Skeletal muscle satellite cell (primary cell): ENCODE data around the gene TRPM4.
A peak's percentile ranks its signal among the peaks of the same experiment; 100 is the strongest.

Source experiments
- H3K27me3 ChIP-seq: 2 replicates; pipeline ENCODE4 v1.7.0; 2013; ENCODE audit warnings: low read length; ENCODE audit not compliant: control insufficient read depth, insufficient read depth
- H3K36me3 ChIP-seq: 2 replicates; pipeline ENCODE4 v1.7.0; 2013; ENCODE audit warnings: mild to moderate bottlenecking, control low read depth, low read length; ENCODE audit not compliant: insufficient read depth
- H3K4me1 ChIP-seq: 2 replicates; pipeline ENCODE4 v1.7.0; 2013; ENCODE audit warnings: low read length; ENCODE audit not compliant: control insufficient read depth, insufficient read depth
- H3K4me2 ChIP-seq: 2 replicates; pipeline ENCODE4 v1.7.0; 2013; ENCODE audit warnings: mild to moderate bottlenecking, low read length
- H3K4me3 ChIP-seq: 2 replicates; pipeline ENCODE4 v1.7.0; 2013; ENCODE audit warnings: low read length
- H3K9ac ChIP-seq: 2 replicates; pipeline ENCODE4 v1.7.0; 2013; ENCODE audit warnings: mild to moderate bottlenecking, low read depth, low read length, moderate library complexity
- H3K9me3 ChIP-seq: replicated peaks from 2 replicates; pipeline ENCODE4 v1.7.0; 2013; ENCODE audit warnings: mild to moderate bottlenecking, control low read depth, low read length

TRPM4 gene

DNA sequence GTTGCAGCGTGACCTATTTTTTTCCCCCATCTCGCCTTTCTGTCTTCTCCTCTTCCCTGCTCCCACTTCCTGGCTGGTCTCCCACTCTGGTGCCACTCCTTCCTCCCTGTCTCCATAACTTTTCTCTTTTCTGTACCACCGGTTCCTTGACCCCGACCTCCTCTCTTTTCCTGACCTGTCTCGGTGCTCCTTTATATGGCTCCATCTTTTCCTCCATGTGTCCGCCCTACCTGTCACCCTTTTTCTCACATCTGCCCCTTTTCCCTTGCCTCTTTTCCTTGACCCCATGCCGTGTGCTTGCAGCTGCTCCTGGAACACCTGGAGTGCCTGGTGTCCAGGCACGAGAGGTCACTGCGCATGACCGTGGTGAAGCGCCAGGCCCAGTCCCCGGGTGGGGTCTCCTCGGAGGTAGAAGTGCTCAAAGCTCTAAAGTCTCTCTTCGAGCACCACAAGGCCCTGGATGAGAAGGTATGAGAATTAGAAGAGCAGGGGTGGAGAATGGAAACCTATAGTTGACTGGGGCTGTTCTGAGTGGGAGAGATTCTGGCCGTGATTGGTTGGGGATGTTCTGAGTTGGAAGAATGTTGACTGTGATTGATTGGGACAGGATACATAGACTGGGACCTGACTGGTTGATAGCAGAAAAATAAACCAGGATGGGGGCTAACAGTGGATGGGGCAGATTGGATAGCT lies 28.9 kb upstream of the TRPM4 start:
- no peak overlapping the region for H3K9ac ChIP-seq
- no peak overlapping the region for H3K4me3 ChIP-seq
- peak overlapping the region; percentile 82 for H3K4me2 ChIP-seq
- no peaks in the 10 kb centered on the region for H3K9me3 ChIP-seq
- H3K27me3 ChIP-seq: peaks cover 18% of the 10 kb centered on the region
- no peaks in the 10 kb centered on the region for H3K36me3 ChIP-seq
- peaks cover 14% of the 10 kb centered on the region for H3K4me1 ChIP-seq

- Histone ChIP-seq H3K27me3 (peaks cover 18% of the 10 kb centered on the region), H3K9me3 (no peaks in the 10 kb centered on the region), H3K4me2 (no peak overlapping the region), H3K4me3 (no peak overlapping the region), H3K9ac (no peak overlapping the region), H3K4me1 (peaks cover 17% of the 10 kb centered on the region), H3K36me3 (no peaks in the 10 kb centered on the region)
These were observed 28.4 kb upstream of the TRPM4 start for GRCh38 chr19:49129238-49129583.

GRCh38 chr19:49130325-49130724 lies 27.3 kb upstream of the TRPM4 start:
- Histone ChIP-seq H3K9ac (no peak overlapping the region), H3K9me3 (no peaks in the 10 kb centered on the region), H3K27me3 (peaks cover 14% of the 10 kb centered on the region), H3K4me3 (no peak overlapping the region), H3K36me3 (no peaks in the 10 kb centered on the region), H3K4me2 (no peak overlapping the region), H3K4me1 (peaks cover 17% of the 10 kb centered on the region)

DNA sequence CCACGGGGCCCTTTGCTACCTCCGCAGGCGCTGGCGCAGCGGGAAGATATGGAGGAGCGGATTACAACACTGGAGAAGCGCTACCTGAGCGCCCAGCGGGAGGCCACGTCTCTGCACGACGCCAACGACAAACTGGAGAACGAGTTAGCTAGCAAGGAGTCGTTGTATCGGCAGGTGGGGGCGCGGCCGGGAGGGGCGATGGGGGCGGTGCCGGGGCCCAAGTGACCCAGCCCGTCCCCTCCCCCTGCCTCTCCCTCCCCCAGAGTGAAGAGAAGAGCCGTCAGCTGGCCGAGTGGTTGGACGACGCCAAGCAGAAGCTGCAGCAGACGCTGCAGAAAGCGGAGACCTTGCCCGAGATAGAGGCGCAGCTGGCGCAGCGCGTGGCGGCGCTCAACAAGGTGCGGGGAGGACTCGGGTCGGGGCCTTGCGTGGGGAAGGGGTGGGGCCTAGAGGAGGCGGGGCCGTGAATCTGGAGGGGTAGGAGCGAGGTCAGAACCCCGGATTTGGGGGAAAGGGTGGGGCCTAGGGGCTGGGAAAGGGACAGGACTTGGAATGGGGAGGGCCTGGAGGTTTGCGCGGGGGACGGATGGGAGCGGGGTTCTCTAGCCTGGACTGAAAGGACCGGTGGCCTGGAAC lies 24.5 kb upstream of the TRPM4 start:
- H3K4me3 ChIP-seq: no peak overlapping the region
- H3K4me1 ChIP-seq: peaks cover 20% of the 10 kb centered on the region
- H3K27me3 ChIP-seq: peaks cover 14% of the 10 kb centered on the region
- H3K36me3 ChIP-seq: no peaks in the 10 kb centered on the region
- no peaks in the 10 kb centered on the region for H3K9me3 ChIP-seq
- peak overlapping the region; percentile 20 for H3K4me2 ChIP-seq
- H3K9ac ChIP-seq: no peak overlapping the region

DNA sequence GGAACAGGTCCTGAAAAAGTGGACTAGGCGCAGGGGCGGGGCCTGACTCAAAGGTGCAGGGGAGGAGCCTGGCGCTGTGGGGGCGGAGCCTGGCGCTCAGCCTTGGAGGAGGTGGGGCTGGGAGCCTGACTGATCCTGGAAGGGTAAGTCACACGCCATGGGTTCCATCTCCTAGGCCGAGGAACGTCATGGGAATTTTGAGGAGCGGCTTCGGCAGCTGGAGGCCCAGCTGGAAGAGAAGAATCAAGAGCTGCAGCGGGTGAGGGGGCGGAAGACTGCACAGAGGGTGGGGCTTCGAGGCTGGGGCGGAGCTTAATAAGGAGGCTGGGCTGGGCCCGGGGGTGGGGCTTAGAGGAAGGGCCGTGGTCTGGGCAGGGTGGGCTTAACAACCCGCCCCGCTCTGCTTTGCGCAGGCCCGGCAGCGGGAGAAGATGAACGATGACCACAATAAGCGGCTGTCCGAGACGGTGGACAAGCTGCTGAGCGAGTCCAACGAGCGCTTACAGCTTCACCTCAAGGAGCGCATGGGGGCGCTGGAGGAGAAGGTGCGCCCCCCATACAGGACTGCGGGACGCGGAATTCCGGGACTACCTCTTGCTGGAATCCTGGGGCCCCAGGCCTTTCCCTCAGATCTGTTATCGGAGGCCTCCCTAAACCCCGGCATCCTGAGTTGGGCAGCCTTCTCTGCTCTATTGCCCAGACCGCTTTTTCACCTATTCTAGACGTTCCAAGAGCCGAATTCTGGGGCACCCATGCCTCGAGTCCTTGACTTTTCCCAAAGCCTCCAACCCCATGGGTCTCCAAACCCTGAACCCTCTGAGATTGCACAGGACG lies 23.8 kb upstream of the TRPM4 start:
- no peak overlapping the region for H3K4me3 ChIP-seq
- no peak overlapping the region for H3K9ac ChIP-seq
- H3K9me3 ChIP-seq: no peaks in the 10 kb centered on the region
- peaks cover 15% of the 10 kb centered on the region for H3K4me1 ChIP-seq
- H3K4me2 ChIP-seq: peak overlapping the region; percentile 20
- H3K27me3 ChIP-seq: peaks cover 14% of the 10 kb centered on the region
- no peaks in the 10 kb centered on the region for H3K36me3 ChIP-seq

GRCh38 chr19:49135686-49136085 lies 21.9 kb upstream of the TRPM4 start:
- no peaks in the 10 kb centered on the region for H3K9me3 ChIP-seq

GRCh38 chr19:49136771-49137171 lies 20.8 kb upstream of the TRPM4 start:
- Histone ChIP-seq H3K27me3 (peaks cover 3% of the 10 kb centered on the region), H3K4me1 (peaks cover 15% of the 10 kb centered on the region), H3K4me3 (no peak overlapping the region), H3K36me3 (no peaks in the 10 kb centered on the region), H3K9ac (no peak overlapping the region), H3K9me3 (no peaks in the 10 kb centered on the region), H3K4me2 (peak overlapping the region; percentile 5)

More at GRCh38 chr19:49135686-49136085, 21.9 kb upstream of the TRPM4 start:
- peaks cover 15% of the 10 kb centered on the region for H3K4me1 ChIP-seq
- no peak overlapping the region for H3K4me3 ChIP-seq
- no peak overlapping the region for H3K4me2 ChIP-seq
- H3K9ac ChIP-seq: no peak overlapping the region
- H3K36me3 ChIP-seq: no peaks in the 10 kb centered on the region
- H3K27me3 ChIP-seq: peaks cover 3% of the 10 kb centered on the region

GRCh38 chr19:49140951-49141350 lies 16.6 kb upstream of the TRPM4 start:
- peaks cover 14% of the 10 kb centered on the region for H3K4me1 ChIP-seq
- H3K9ac ChIP-seq: no peak overlapping the region
- no peaks in the 10 kb centered on the region for H3K27me3 ChIP-seq
- H3K9me3 ChIP-seq: no peaks in the 10 kb centered on the region
- H3K4me2 ChIP-seq: no peak overlapping the region
- no peak overlapping the region for H3K4me3 ChIP-seq
- no peaks in the 10 kb centered on the region for H3K36me3 ChIP-seq

DNA sequence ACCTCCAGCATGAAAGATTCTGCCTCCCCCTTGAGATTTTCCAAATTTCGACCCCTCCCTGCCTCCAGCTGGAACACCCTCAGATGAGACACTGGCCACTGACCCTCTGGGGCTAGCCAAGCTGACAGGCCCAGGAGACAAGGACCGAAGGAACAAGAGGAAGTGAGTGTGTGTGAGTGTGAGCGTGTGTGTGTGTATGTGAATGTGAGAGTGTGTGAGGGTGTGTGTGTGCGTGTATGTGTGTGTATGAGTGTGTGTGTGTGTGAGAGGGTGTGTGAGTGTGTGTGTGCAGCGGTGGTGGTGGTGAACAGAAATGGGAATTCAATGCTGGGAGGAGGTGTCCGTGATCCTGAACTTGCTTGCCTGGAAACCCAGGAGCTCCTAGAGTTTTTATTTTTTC lies 16.2 kb upstream of the TRPM4 start:
- Histone ChIP-seq H3K4me1 (peaks cover 16% of the 10 kb centered on the region), H3K4me2 (no peak overlapping the region), H3K27me3 (no peaks in the 10 kb centered on the region), H3K4me3 (no peak overlapping the region), H3K36me3 (no peaks in the 10 kb centered on the region), H3K9me3 (no peaks in the 10 kb centered on the region), H3K9ac (no peak overlapping the region)

GRCh38 chr19:49142866-49143335 lies 14.7 kb upstream of the TRPM4 start:
- no peaks in the 10 kb centered on the region for H3K9me3 ChIP-seq
- peak overlapping the region; percentile 56 for H3K9ac ChIP-seq
- H3K36me3 ChIP-seq: no peaks in the 10 kb centered on the region
- peak overlapping the region; percentile 89 for H3K4me2 ChIP-seq
- H3K4me1 ChIP-seq: peaks cover 11% of the 10 kb centered on the region
- no peaks in the 10 kb centered on the region for H3K27me3 ChIP-seq
- H3K4me3 ChIP-seq: peak overlapping the region; percentile 75

- Histone ChIP-seq H3K36me3 (no peaks in the 10 kb centered on the region), H3K27me3 (no peaks in the 10 kb centered on the region), H3K4me3 (peak overlapping the region; percentile 50), H3K4me2 (peak overlapping the region; percentile 63), H3K9me3 (no peaks in the 10 kb centered on the region), H3K9ac (no peak overlapping the region), H3K4me1 (peaks cover 23% of the 10 kb centered on the region)
These were observed 11.8 kb upstream of the TRPM4 start for GRCh38 chr19:49145573-49146407.
